ENCODE data around the gene FAM222B. TPM values are rescaled to one million over a fixed set of nuclear protein-coding genes. Genes with fewer than 3 reads are reported as not detected.
"Not testable (repeated sequence)": the region's sequence is repeated elsewhere in the genome, so short reads cannot be mapped to it uniquely, and the experiment has no call there.

Gene FAM222B
- total RNA-seq, 1 experiment from 2014 or later, result 9.6 TPM

- Histone ChIP-seq H3K27me3 (ENCODE audit: low read length) (no peaks in the 10 kb centered on the region), H3K27ac (ENCODE audit: low read length) (peak overlapping the region; percentile 41)
Measured at GRCh38 chr17:28796062-28796461, 46.5 kb downstream of the FAM222B start.

GRCh38 chr17:28794846-28795441 lies 47.6 kb downstream of the FAM222B start:
- not testable (repeated sequence) for H3K9me2 ChIP-seq (replicated peaks; ENCODE audit: insufficient read depth, low read length); H3K4me3 ChIP-seq (ENCODE audit: low read length); H3K36me3 ChIP-seq (ENCODE audit: insufficient read depth, low read length); H2AFZ ChIP-seq (ENCODE audit: low read length); H3K9ac ChIP-seq (ENCODE audit: low read length); H3K9me3 ChIP-seq (ENCODE audit: low read length); DNase-seq; H4K20me1 ChIP-seq (ENCODE audit: insufficient read depth, low read depth, low read length); H3K27ac ChIP-seq (ENCODE audit: low read length); H3K27me3 ChIP-seq (ENCODE audit: low read length); H3K4me2 ChIP-seq (ENCODE audit: low read depth, low read length, poor library complexity, severe bottlenecking)
- H3K79me2 ChIP-seq (ENCODE audit: low read length), result peaks cover 87% of the 10 kb centered on the region
- H3K4me1 ChIP-seq (ENCODE audit: low read length), result peaks cover 34% of the 10 kb centered on the region

More at GRCh38 chr17:28796062-28796461, 46.5 kb downstream of the FAM222B start:
- no peak overlapping the region for H3K9ac ChIP-seq (ENCODE audit: low read length)
- peaks cover 86% of the 10 kb centered on the region for H3K79me2 ChIP-seq (ENCODE audit: low read length)
- no peak overlapping the region for H2AFZ ChIP-seq (ENCODE audit: low read length)
- no peak overlapping the region for H3K4me3 ChIP-seq (ENCODE audit: low read length)
- H3K9me3 ChIP-seq (ENCODE audit: low read length), result no peaks in the 10 kb centered on the region
- DNase-seq, result no peak
- H3K36me3 ChIP-seq (ENCODE audit: insufficient read depth, low read length), result no peaks in the 10 kb centered on the region
- H4K20me1 ChIP-seq (ENCODE audit: insufficient read depth, low read depth, low read length), result no peaks in the 10 kb centered on the region
- peaks cover 42% of the 10 kb centered on the region for H3K4me1 ChIP-seq (ENCODE audit: low read length)
- no peak overlapping the region for H3K4me2 ChIP-seq (ENCODE audit: low read depth, low read length, poor library complexity, severe bottlenecking)
- no peaks in the 10 kb centered on the region for H3K9me2 ChIP-seq (replicated peaks; ENCODE audit: insufficient read depth, low read length)

DNA sequence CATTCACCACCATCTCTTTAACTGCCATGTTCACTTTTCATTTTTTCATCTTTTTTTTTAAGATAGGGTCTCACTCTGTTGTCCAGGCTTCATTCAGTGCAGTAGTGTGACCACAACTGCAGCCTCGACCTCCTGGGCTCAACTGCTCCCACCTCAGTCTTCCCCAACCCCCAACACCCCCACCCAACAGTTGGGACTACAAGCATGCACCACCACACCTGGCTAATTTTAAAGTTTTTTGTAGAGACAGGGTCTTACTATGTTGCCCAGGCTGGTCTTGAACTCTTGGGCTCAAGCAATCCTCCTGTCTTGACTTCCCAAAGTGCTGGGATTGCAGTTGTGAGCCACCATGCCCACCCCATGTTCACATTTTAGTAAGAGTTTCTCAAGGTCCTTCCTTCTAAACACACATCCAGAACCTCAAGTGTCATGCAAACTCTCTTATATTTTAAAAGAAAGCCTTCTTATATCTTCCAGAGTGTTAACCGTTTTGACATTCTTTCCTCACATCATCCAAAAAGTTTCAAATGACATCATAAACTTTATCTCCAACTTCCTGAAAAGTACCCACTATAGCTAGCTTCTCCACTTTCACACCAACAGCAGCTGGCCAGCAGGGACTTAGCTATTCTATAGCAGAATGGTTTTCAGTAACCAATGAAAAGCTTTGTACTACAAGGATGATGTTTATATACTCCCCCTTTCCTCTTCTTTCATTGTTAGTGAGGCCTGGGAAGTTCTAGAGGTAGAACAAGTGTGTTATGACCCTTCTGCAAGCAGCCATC lies 49.5 kb downstream of the FAM222B start:
- Histone ChIP-seq H2AFZ (ENCODE audit: low read length) (no peak overlapping the region), H3K79me2 (ENCODE audit: low read length) (peaks cover 91% of the 10 kb centered on the region), H3K9ac (ENCODE audit: low read length) (no peak overlapping the region), H3K9me3 (ENCODE audit: low read length) (no peaks in the 10 kb centered on the region), H4K20me1 (ENCODE audit: insufficient read depth, low read depth, low read length) (no peaks in the 10 kb centered on the region), H3K27ac (ENCODE audit: low read length) (peak overlapping the region; percentile 18), H3K4me1 (ENCODE audit: low read length) (peaks cover 34% of the 10 kb centered on the region), H3K4me2 (ENCODE audit: low read depth, low read length, poor library complexity, severe bottlenecking) (no peak overlapping the region), H3K36me3 (ENCODE audit: insufficient read depth, low read length) (no peaks in the 10 kb centered on the region), H3K4me3 (ENCODE audit: low read length) (no peak overlapping the region), H3K9me2 (replicated peaks; ENCODE audit: insufficient read depth, low read length) (no peaks in the 10 kb centered on the region), H3K27me3 (ENCODE audit: low read length) (no peaks in the 10 kb centered on the region)
- DNase-seq, result peak; percentile 71

DNA sequence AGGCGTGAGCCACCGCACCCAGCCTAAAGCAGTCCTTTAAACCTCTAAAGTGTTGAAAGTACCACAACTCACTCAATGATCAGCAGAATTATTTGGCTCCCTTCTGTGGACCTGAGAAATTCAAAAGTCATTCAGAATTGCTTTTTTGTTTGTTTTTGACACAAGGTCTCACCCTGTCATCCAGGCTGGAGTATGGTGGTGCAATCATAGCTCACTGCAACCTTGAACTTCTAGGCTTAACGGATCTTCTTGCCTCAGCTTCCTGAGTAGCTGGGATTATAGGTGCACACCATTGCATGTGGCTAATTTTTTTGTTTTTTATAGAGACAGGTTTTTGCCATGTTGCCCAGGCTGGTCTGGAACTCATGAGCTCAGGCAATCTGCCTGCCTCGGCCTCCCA lies 54.5 kb downstream of the FAM222B start:
- no peak overlapping the region for H3K9ac ChIP-seq (ENCODE audit: low read length)

GRCh38 chr17:28783161-28783560 lies 59.4 kb downstream of the FAM222B start:
- Histone ChIP-seq H3K9me2 (replicated peaks; ENCODE audit: insufficient read depth, low read length) (no peaks in the 10 kb centered on the region), H3K4me3 (ENCODE audit: low read length) (no peak overlapping the region), H3K27ac (ENCODE audit: low read length) (no peak overlapping the region), H3K4me2 (ENCODE audit: low read depth, low read length, poor library complexity, severe bottlenecking) (no peak overlapping the region), H3K9me3 (ENCODE audit: low read length) (no peaks in the 10 kb centered on the region), H3K27me3 (ENCODE audit: low read length) (no peaks in the 10 kb centered on the region), H3K36me3 (ENCODE audit: insufficient read depth, low read length) (no peaks in the 10 kb centered on the region), H3K4me1 (ENCODE audit: low read length) (peaks cover 16% of the 10 kb centered on the region), H2AFZ (ENCODE audit: low read length) (no peak overlapping the region), H3K9ac (ENCODE audit: low read length) (no peak overlapping the region), H3K79me2 (ENCODE audit: low read length) (peaks cover 69% of the 10 kb centered on the region), H4K20me1 (ENCODE audit: insufficient read depth, low read depth, low read length) (no peaks in the 10 kb centered on the region)
- DNase-seq, result no peak

More for the DNA sequence above, 54.5 kb downstream of the FAM222B start:
- Histone ChIP-seq H3K9me2 (replicated peaks; ENCODE audit: insufficient read depth, low read length) (no peaks in the 10 kb centered on the region), H3K27ac (ENCODE audit: low read length) (no peak overlapping the region), H3K9me3 (ENCODE audit: low read length) (no peaks in the 10 kb centered on the region), H2AFZ (ENCODE audit: low read length) (no peak overlapping the region), H3K4me2 (ENCODE audit: low read depth, low read length, poor library complexity, severe bottlenecking) (no peak overlapping the region), H4K20me1 (ENCODE audit: insufficient read depth, low read depth, low read length) (no peaks in the 10 kb centered on the region), H3K79me2 (ENCODE audit: low read length) (peaks cover 68% of the 10 kb centered on the region), H3K4me1 (ENCODE audit: low read length) (peaks cover 1% of the 10 kb centered on the region), H3K27me3 (ENCODE audit: low read length) (no peaks in the 10 kb centered on the region), H3K4me3 (ENCODE audit: low read length) (no peak overlapping the region), H3K36me3 (ENCODE audit: insufficient read depth, low read length) (no peaks in the 10 kb centered on the region)
- no peak for DNase-seq

- not testable (repeated sequence) for H3K9ac ChIP-seq (ENCODE audit: low read length); DNase-seq; H3K36me3 ChIP-seq (ENCODE audit: insufficient read depth, low read length); H2AFZ ChIP-seq (ENCODE audit: low read length); H3K27ac ChIP-seq (ENCODE audit: low read length); H4K20me1 ChIP-seq (ENCODE audit: insufficient read depth, low read depth, low read length); H3K27me3 ChIP-seq (ENCODE audit: low read length); H3K4me3 ChIP-seq (ENCODE audit: low read length); H3K9me3 ChIP-seq (ENCODE audit: low read length); H3K4me2 ChIP-seq (ENCODE audit: low read depth, low read length, poor library complexity, severe bottlenecking); H3K9me2 ChIP-seq (replicated peaks; ENCODE audit: insufficient read depth, low read length)
- Histone ChIP-seq H3K79me2 (ENCODE audit: low read length) (peaks cover 79% of the 10 kb centered on the region), H3K4me1 (ENCODE audit: low read length) (peaks cover 24% of the 10 kb centered on the region)
Measured at GRCh38 chr17:28779601-28780000, 63.0 kb downstream of the FAM222B start.

DNA sequence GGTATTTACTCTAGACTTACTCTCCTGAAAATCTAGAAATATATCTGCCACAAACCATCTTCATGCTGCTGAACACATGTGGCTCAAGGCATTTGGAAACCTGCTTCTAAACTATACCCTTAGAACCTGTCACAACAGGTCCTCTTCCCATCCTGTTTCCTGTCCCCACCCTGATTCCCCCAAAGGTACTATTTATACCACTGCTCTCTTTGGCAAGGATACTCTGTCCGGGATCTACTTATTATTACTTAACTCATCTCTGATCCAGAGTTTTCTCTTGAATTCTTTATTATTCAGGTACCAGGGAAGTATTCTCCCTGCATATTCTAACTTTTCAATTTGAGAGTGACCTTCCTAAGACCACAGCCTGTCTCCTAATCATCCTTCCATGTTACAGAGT lies 65.4 kb downstream of the FAM222B start:
- H3K79me2 ChIP-seq (ENCODE audit: low read length), result peaks cover 86% of the 10 kb centered on the region

GRCh38 chr17:28774206-28774605 lies 68.4 kb downstream of the FAM222B start:
- H3K4me2 ChIP-seq (ENCODE audit: low read depth, low read length, poor library complexity, severe bottlenecking), result no peak overlapping the region
- no peaks in the 10 kb centered on the region for H3K27me3 ChIP-seq (ENCODE audit: low read length)
- H3K27ac ChIP-seq (ENCODE audit: low read length), result no peak overlapping the region
- no peak for DNase-seq
- H3K4me1 ChIP-seq (ENCODE audit: low read length), result peaks cover 17% of the 10 kb centered on the region
- H3K79me2 ChIP-seq (ENCODE audit: low read length), result peaks cover 77% of the 10 kb centered on the region
- H3K36me3 ChIP-seq (ENCODE audit: insufficient read depth, low read length), result no peaks in the 10 kb centered on the region
- H3K9me3 ChIP-seq (ENCODE audit: low read length), result no peaks in the 10 kb centered on the region
- no peaks in the 10 kb centered on the region for H3K9me2 ChIP-seq (replicated peaks; ENCODE audit: insufficient read depth, low read length)
- no peak overlapping the region for H3K4me3 ChIP-seq (ENCODE audit: low read length)
- no peak overlapping the region for H2AFZ ChIP-seq (ENCODE audit: low read length)
- no peak overlapping the region for H3K9ac ChIP-seq (ENCODE audit: low read length)
- no peaks in the 10 kb centered on the region for H4K20me1 ChIP-seq (ENCODE audit: insufficient read depth, low read depth, low read length)

More for the DNA sequence above, 65.4 kb downstream of the FAM222B start:
- peaks cover 24% of the 10 kb centered on the region for H3K4me1 ChIP-seq (ENCODE audit: low read length)
- H3K9ac ChIP-seq (ENCODE audit: low read length), result no peak overlapping the region
- no peaks in the 10 kb centered on the region for H3K9me2 ChIP-seq (replicated peaks; ENCODE audit: insufficient read depth, low read length)
- no peak for DNase-seq
- H2AFZ ChIP-seq (ENCODE audit: low read length), result no peak overlapping the region
- H4K20me1 ChIP-seq (ENCODE audit: insufficient read depth, low read depth, low read length), result no peaks in the 10 kb centered on the region
- H3K27me3 ChIP-seq (ENCODE audit: low read length), result no peaks in the 10 kb centered on the region
- H3K4me3 ChIP-seq (ENCODE audit: low read length), result no peak overlapping the region
- H3K27ac ChIP-seq (ENCODE audit: low read length), result peak overlapping the region; percentile 41
- no peak overlapping the region for H3K4me2 ChIP-seq (ENCODE audit: low read depth, low read length, poor library complexity, severe bottlenecking)
- no peaks in the 10 kb centered on the region for H3K9me3 ChIP-seq (ENCODE audit: low read length)
- H3K36me3 ChIP-seq (ENCODE audit: insufficient read depth, low read length), result no peaks in the 10 kb centered on the region

Measured in Karpas-422 (cell line).